HG02623 (cell line): ENCODE measurements around the gene PRPSAP2.
"Not testable (repeated sequence)": the region's sequence is repeated elsewhere in the genome, so short reads cannot be mapped to it uniquely, and the experiment has no call there.

Experiments
- ATAC-seq: cut with Tn5 transposase; IDR thresholded peaks from one replicate; pipeline ENCODE4 v1.9.1; 2021; ENCODE audit warnings: moderate library complexity; ENCODE audit not compliant: unreplicated experiment

PRPSAP2 gene

GRCh38 chr17:18937981-18938691 lies 80.2 kb downstream of the PRPSAP2 start:
- ATAC-seq, result no peak

GRCh38 chr17:18938692-18939023 lies 80.7 kb downstream of the PRPSAP2 start:
- ATAC-seq, result no peak

GRCh38 chr17:18944646-18945045 lies 86.7 kb downstream of the PRPSAP2 start:
- ATAC-seq, result no peak

- ATAC-seq, result no peak
Measured at GRCh38 chr17:18946536-18946935, 88.6 kb downstream of the PRPSAP2 start.

GRCh38 chr17:18947866-18948265 lies 89.9 kb downstream of the PRPSAP2 start:
- no peak for ATAC-seq

GRCh38 chr17:18948476-18949006 lies 90.6 kb downstream of the PRPSAP2 start:
- no peak for ATAC-seq

- no peak for ATAC-seq
Measured at GRCh38 chr17:18949566-18949965, 91.6 kb downstream of the PRPSAP2 start.

- no peak for ATAC-seq
Measured at GRCh38 chr17:18950346-18950745, 92.4 kb downstream of the PRPSAP2 start.

GRCh38 chr17:18950944-18951905 lies 93.3 kb downstream of the PRPSAP2 start:
- ATAC-seq, result no peak

- no peak for ATAC-seq
Measured at GRCh38 chr17:18951941-18952842, 94.3 kb downstream of the PRPSAP2 start, which contains the start of gene SLC5A10. Gene SLC5A10 (plus strand): TSS chr17:18952165. CDS start chr17:18952206, 41 bp downstream.

- no peak for ATAC-seq
Measured at GRCh38 chr17:18953231-18953728, 95.3 kb downstream of the PRPSAP2 start.

- no peak for ATAC-seq
Measured at GRCh38 chr17:18954321-18954720, 96.4 kb downstream of the PRPSAP2 start.

- no peak for ATAC-seq
Measured at GRCh38 chr17:18955009-18955408, 97.1 kb downstream of the PRPSAP2 start.

GRCh38 chr17:18956021-18956420 lies 98.1 kb downstream of the PRPSAP2 start:
- not testable (repeated sequence) for ATAC-seq

GRCh38 chr17:18956581-18956980 lies 98.7 kb downstream of the PRPSAP2 start:
- no peak for ATAC-seq

GRCh38 chr17:18957831-18958230 lies 99.9 kb downstream of the PRPSAP2 start:
- no peak for ATAC-seq

- no peak for ATAC-seq
Measured at GRCh38 chr17:18958611-18959010, 100.7 kb downstream of the PRPSAP2 start.

GRCh38 chr17:18959071-18959844 lies 101.3 kb downstream of the PRPSAP2 start:
- ATAC-seq, result no peak

- no peak for ATAC-seq
Measured at GRCh38 chr17:18959845-18960240, 101.9 kb downstream of the PRPSAP2 start.

GRCh38 chr17:18960241-18960665 lies 102.3 kb downstream of the PRPSAP2 start:
- no peak for ATAC-seq
